ENCODE measurements around the gene NDFIP1. TPM values are rescaled to one million over a fixed set of nuclear protein-coding genes. Genes with fewer than 3 reads are reported as not detected.
"Not testable (repeated sequence)": the region's sequence is repeated elsewhere in the genome, so short reads cannot be mapped to it uniquely, and the experiment has no call there.

The NDFIP1 gene
- total RNA-seq, 6 donors from 2014 or later: 66.9 to 212 (median 108) TPM

GRCh38 chr5:142082182-142082781, 26.3 kb upstream of the NDFIP1 start:
- Histone ChIP-seq H3K36me3 (no peaks in the 10 kb centered on the region), H3K27me3 (no peaks in the 10 kb centered on the region), H3K9me3 (no peaks in the 10 kb centered on the region), H3K27ac (no peak overlapping the region), H3K4me3 (no peak overlapping the region), H3K4me1 (no peaks in the 10 kb centered on the region)
- DNase-seq (peak in 1 of 2 donors; percentile 37), ATAC-seq (ENCODE audit: low FRiP score in 2 of 2) (no peak)
- TF ChIP-seq POLR2A (IDR thresholded peaks at IDR 0.05) (no peak), EP300 (IDR thresholded peaks at IDR 0.05) (no peak), POLR2AphosphoS5 (IDR thresholded peaks at IDR 0.05) (no peak)
- TF ChIP-seq, protein P1, sequence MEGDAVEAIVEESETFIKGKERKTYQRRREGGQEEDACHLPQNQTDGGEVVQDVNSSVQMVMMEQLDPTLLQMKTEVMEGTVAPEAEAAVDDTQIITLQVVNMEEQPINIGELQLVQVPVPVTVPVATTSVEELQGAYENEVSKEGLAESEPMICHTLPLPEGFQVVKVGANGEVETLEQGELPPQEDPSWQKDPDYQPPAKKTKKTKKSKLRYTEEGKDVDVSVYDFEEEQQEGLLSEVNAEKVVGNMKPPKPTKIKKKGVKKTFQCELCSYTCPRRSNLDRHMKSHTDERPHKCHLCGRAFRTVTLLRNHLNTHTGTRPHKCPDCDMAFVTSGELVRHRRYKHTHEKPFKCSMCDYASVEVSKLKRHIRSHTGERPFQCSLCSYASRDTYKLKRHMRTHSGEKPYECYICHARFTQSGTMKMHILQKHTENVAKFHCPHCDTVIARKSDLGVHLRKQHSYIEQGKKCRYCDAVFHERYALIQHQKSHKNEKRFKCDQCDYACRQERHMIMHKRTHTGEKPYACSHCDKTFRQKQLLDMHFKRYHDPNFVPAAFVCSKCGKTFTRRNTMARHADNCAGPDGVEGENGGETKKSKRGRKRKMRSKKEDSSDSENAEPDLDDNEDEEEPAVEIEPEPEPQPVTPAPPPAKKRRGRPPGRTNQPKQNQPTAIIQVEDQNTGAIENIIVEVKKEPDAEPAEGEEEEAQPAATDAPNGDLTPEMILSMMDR (IDR thresholded peaks at IDR 0.05): no peak

- Histone ChIP-seq H3K36me3 (no peaks in the 10 kb centered on the region), H3K27ac (no peak overlapping the region), H3K4me1 (peaks cover 0 to 7% (median 3%) of the 10 kb centered on the region in 4 donors), H3K27me3 (no peaks in the 10 kb centered on the region), H3K4me3 (no peak overlapping the region), H3K9me3 (no peaks in the 10 kb centered on the region)
- ATAC-seq (ENCODE audit: low FRiP score in 2 of 2) (no peak), DNase-seq (no peak)
- TF ChIP-seq, protein P1 (IDR thresholded peaks at IDR 0.05): no peak
- TF ChIP-seq POLR2A (IDR thresholded peaks at IDR 0.05): no peak
- no peak for TF ChIP-seq EP300 (IDR thresholded peaks at IDR 0.05)
- TF ChIP-seq POLR2AphosphoS5 (IDR thresholded peaks at IDR 0.05): no peak
Measured at GRCh38 chr5:142086229-142086628, 22.4 kb upstream of the NDFIP1 start.

DNA sequence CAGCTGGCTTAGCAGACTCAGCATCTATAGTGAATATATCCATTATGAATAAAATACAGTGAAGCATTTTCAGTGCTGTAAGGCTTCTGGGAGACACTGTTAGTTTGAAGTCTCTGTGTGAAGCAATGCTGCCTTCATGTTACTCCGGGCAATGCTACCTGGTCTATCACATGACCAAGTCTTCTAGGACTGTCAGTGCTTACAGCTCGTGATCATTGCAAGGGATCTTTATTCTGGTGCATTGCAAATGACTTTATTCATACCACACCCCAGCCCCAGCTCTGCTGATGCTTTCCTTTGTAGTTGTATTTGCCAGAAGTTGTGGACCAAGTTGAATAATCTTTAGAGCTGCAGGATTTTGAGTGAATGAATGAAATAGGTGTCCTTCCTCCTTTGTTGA, 21.9 kb upstream of the NDFIP1 start:
- Histone ChIP-seq H3K4me1 (peaks cover 0 to 7% (median 3%) of the 10 kb centered on the region in 4 donors), H3K9me3 (no peaks in the 10 kb centered on the region), H3K27me3 (no peaks in the 10 kb centered on the region), H3K27ac (no peak overlapping the region), H3K4me3 (no peak overlapping the region), H3K36me3 (no peaks in the 10 kb centered on the region)
- DNase-seq (no peak), ATAC-seq (ENCODE audit: low FRiP score in 2 of 2) (no peak)
- 86 to 91% methylated on average over 2 of the region's 2 CpGs for WGBS, 2 donors
- TF ChIP-seq POLR2A (IDR thresholded peaks at IDR 0.05): no peak
- TF ChIP-seq POLR2AphosphoS5 (IDR thresholded peaks at IDR 0.05): no peak
- TF ChIP-seq, protein P1 (IDR thresholded peaks at IDR 0.05): no peak
- no peak for TF ChIP-seq EP300 (IDR thresholded peaks at IDR 0.05)

- peaks cover 0 to 7% (median 3%) of the 10 kb centered on the region in 4 donors for H3K4me1 ChIP-seq
- 92 to 93% methylated on average over 12 of the region's 12 CpGs for WGBS, 2 donors
Measured at GRCh38 chr5:142087920-142088679, 20.5 kb upstream of the NDFIP1 start.

DNA sequence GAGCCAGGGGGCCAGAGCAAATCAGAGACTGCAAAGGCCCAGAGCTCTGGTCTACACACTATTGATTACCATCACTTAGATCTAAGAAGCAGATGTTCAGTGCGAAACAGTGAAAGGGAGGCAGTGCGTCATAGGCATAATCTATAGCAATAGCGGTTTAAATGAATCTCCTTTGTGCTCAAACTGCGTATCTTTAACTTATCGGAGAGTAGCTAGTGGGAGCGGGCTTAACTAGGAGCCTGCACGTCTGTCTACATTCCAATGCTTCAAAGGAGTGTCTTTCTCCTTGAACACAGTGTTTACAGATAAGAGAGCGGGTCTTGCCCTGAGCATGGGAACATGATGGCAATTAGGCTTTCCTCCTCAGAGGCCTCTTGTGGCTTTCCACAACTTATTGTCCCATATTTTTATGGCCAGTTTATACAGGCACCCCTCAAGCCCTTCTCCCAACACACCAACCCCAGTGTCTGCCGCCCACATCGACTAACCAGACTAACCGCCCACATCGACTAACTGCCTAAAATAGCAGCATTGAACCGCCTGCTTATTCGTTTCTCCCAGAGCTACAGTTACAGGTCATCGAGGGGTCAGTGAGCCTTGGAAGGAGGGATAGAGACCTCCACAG, 19.6 kb upstream of the NDFIP1 start:
- not testable (repeated sequence) for H3K4me1 ChIP-seq; H3K27me3 ChIP-seq; H3K36me3 ChIP-seq; H3K4me3 ChIP-seq; DNase-seq; ATAC-seq (ENCODE audit: low FRiP score in 2 of 2); H3K27ac ChIP-seq; H3K9me3 ChIP-seq
- WGBS, 2 donors: 54 to 62% methylated on average over 15 of the region's 15 CpGs

More at GRCh38 chr5:142087920-142088679, 20.5 kb upstream of the NDFIP1 start:
- H3K27ac ChIP-seq: no peak overlapping the region
- no peaks in the 10 kb centered on the region for H3K36me3 ChIP-seq
- DNase-seq: no peak
- no peaks in the 10 kb centered on the region for H3K27me3 ChIP-seq
- H3K9me3 ChIP-seq: no peaks in the 10 kb centered on the region
- TF ChIP-seq, protein P1 (IDR thresholded peaks at IDR 0.05): no peak
- no peak for TF ChIP-seq EP300 (IDR thresholded peaks at IDR 0.05)
- no peak for TF ChIP-seq POLR2AphosphoS5 (IDR thresholded peaks at IDR 0.05)
- TF ChIP-seq POLR2A (IDR thresholded peaks at IDR 0.05): no peak
- ATAC-seq (ENCODE audit: low FRiP score in 2 of 2): no peak
- H3K4me3 ChIP-seq: no peak overlapping the region
